H1 (cell line): ENCODE measurements around the gene CEBPE. TPM values are rescaled to one million over a fixed set of nuclear protein-coding genes. Genes with fewer than 3 reads are reported as not detected.

Experiments
- CTCF ChIA-PET: fragments of 300-600 bp; sonication (Branson Sonifier 250); formaldehyde crosslinking; loops from one replicate; lab custom pipeline; 2021; ENCODE audit not compliant: partially characterized antibody; lab: Charles Lee
- POLR2A ChIA-PET: fragments of 300-600 bp; sonication (Branson Sonifier 250); formaldehyde crosslinking; loops from one replicate; lab custom pipeline; 2021; ENCODE audit warnings: inconsistent platforms; ENCODE audit not compliant: partially characterized antibody; lab: Charles Lee
- DNase-seq, 2 experiments: peaks; one replicate each; pipeline versions ENCODE4 v3.0.0 to v3.0.0-alpha.2; 2010 to 2022; ENCODE audit warnings: low spot score in 2 of 2, low read depth in 1 of 2, mixed read lengths in 1 of 2
- FAIRE-seq: peaks from 2 replicates; lab custom pipeline; 2011; peaks lifted over from hg19 to GRCh38; lab: Jason Lieb, UNC
- H2AFZ ChIP-seq: 2 replicates; pipeline ENCODE4 v1.8.1; 2012; ENCODE audit warnings: low read length, inconsistent platforms
- H2AK5ac ChIP-seq: 2 replicates; pipeline ENCODE4 v1.6.1; 2013; ENCODE audit warnings: low read depth, low read length
- H2BK120ac ChIP-seq: replicated peaks from 2 replicates; pipeline ENCODE3; 2013; ENCODE audit warnings: low read depth, low read length, inconsistent platforms
- H2BK12ac ChIP-seq: 2 replicates; pipeline ENCODE4 v1.6.1; 2013; ENCODE audit warnings: low read depth, low read length
- H2BK15ac ChIP-seq: 2 replicates; pipeline ENCODE4 v1.6.1; 2013; ENCODE audit warnings: low read length
- H2BK20ac ChIP-seq: 2 replicates; pipeline ENCODE4 v1.6.1; 2013; ENCODE audit warnings: low read length
- H2BK5ac ChIP-seq: 2 replicates; pipeline ENCODE4 v1.6.1; 2013; ENCODE audit warnings: low read depth, low read length
- H3K14ac ChIP-seq: 2 replicates; pipeline ENCODE4 v1.6.1; 2013; ENCODE audit warnings: inconsistent platforms; ENCODE audit not compliant: insufficient read length
- H3K18ac ChIP-seq: 2 replicates; pipeline ENCODE4 v1.6.1; 2013; ENCODE audit warnings: low read length; ENCODE audit errors: extremely low read depth
- H3K23ac ChIP-seq: 2 replicates; pipeline ENCODE4 v1.6.1; 2013; ENCODE audit warnings: inconsistent platforms; ENCODE audit not compliant: insufficient read length
- H3K23me2 ChIP-seq: 2 replicates; pipeline ENCODE4 v1.6.1; 2013; ENCODE audit warnings: low read depth, low read length
- H3K27ac ChIP-seq: 2 replicates; pipeline ENCODE4 v1.6.1; 2011; ENCODE audit warnings: low read depth, low read length, inconsistent platforms
- H3K27me3 ChIP-seq, 4 experiments: replicated peaks in 1 of 4; 1 replicate in 1 of 4; 2 replicates in 3 of 4; pipeline versions ENCODE4 v1.6.1 to v1.8.1; 2011 to 2013; ENCODE audit warnings: low read length in 3 of 4, mild to moderate bottlenecking in 3 of 4, inconsistent platforms in 2 of 4, mixed read lengths in 2 of 4, moderate library complexity in 1 of 4; ENCODE audit not compliant: control insufficient read depth in 3 of 4, insufficient read depth in 3 of 4; ENCODE audit errors: extremely low read depth in 1 of 4
- H3K36me3 ChIP-seq, 4 experiments: 2 replicates each; pipeline versions ENCODE4 v1.6.1 to v1.8.1; 2011 to 2013; ENCODE audit warnings: mild to moderate bottlenecking in 4 of 4, low read length in 3 of 4, moderate library complexity in 2 of 4, control low read depth in 1 of 4, inconsistent platforms in 1 of 4; ENCODE audit not compliant: insufficient read depth in 4 of 4, control insufficient read depth in 2 of 4
- H3K4ac ChIP-seq: replicated peaks from 2 replicates; pipeline ENCODE3; 2013; ENCODE audit warnings: low read length, low read depth, mixed read lengths, inconsistent platforms; ENCODE audit not compliant: insufficient read length
- H3K4me1 ChIP-seq, 4 experiments: replicated peaks in 1 of 4; 1 replicate in 1 of 4; 2 replicates in 3 of 4; pipeline versions ENCODE4 v1.6.1 to v1.8.1; 2011 to 2013; ENCODE audit warnings: low read length in 3 of 4, inconsistent platforms in 2 of 4, mixed read lengths in 1 of 4; ENCODE audit not compliant: insufficient read depth in 4 of 4, control insufficient read depth in 3 of 4
- H3K4me2 ChIP-seq, 2 experiments: 2 replicates each; pipeline versions ENCODE4 v1.6.1 to v1.8.1; 2011 to 2013; ENCODE audit warnings: low read depth in 2 of 2, low read length in 2 of 2, control low read depth in 1 of 2, inconsistent platforms in 1 of 2, mild to moderate bottlenecking in 1 of 2; ENCODE audit not compliant: insufficient read depth in 1 of 2
- H3K4me3 ChIP-seq, 4 experiments: fragments of 200-600, 300-600 bp in 1 of 4; sonication (generic), shearing (Covaris generic), sonication (Bioruptor Twin) in 1 of 4; 2 replicates each; pipeline versions ENCODE4 v1.5.1 to v1.8.1; 2011 to 2016; ENCODE audit warnings: low read length in 4 of 4, low read depth in 3 of 4, control low read depth in 2 of 4, inconsistent platforms in 2 of 4, mild to moderate bottlenecking in 2 of 4, mixed read lengths in 1 of 4, moderate library complexity in 1 of 4; ENCODE audit not compliant: insufficient read depth in 2 of 4; ENCODE audit errors: extremely low read depth in 1 of 4
- H3K56ac ChIP-seq: replicated peaks from 2 replicates; pipeline ENCODE3; 2013; ENCODE audit warnings: low read depth, mild to moderate bottlenecking, mixed read lengths, low read length, inconsistent platforms; ENCODE audit not compliant: insufficient read length
- H3K79me1 ChIP-seq: 2 replicates; pipeline ENCODE4 v1.6.1; 2013; ENCODE audit warnings: low read depth, low read length, control low read depth
- H3K79me2 ChIP-seq, 2 experiments: 2 replicates each; pipeline versions ENCODE4 v1.6.1 to v1.8.1; 2012 to 2013; ENCODE audit warnings: low read length in 2 of 2, mild to moderate bottlenecking in 2 of 2, inconsistent platforms in 1 of 2; ENCODE audit not compliant: insufficient read depth in 2 of 2, control insufficient read depth in 1 of 2
- H3K9ac ChIP-seq, 4 experiments: replicated peaks in 1 of 4; 1 replicate in 1 of 4; 2 replicates in 3 of 4; pipeline versions ENCODE4 v1.6.1 to v1.8.1; 2011 to 2013; ENCODE audit warnings: low read depth in 3 of 4, low read length in 3 of 4, control low read depth in 2 of 4, mild to moderate bottlenecking in 2 of 4, moderate library complexity in 2 of 4, inconsistent platforms in 1 of 4; ENCODE audit errors: extremely low read depth in 1 of 4
- H3K9me3 ChIP-seq, 2 experiments: 2 replicates each; pipeline versions ENCODE4 v1.6.1 to v1.8.1; 2012 to 2013; ENCODE audit warnings: mild to moderate bottlenecking in 2 of 2, moderate library complexity in 2 of 2, control low read depth in 1 of 2, inconsistent platforms in 1 of 2, low read depth in 1 of 2, low read length in 1 of 2, mixed read lengths in 1 of 2; ENCODE audit not compliant: insufficient read depth in 2 of 2
- H4K20me1 ChIP-seq, 2 experiments: replicated peaks in 1 of 2; 2 replicates each; pipeline versions ENCODE3 to v1.8.1; 2011 to 2013; ENCODE audit warnings: inconsistent platforms in 2 of 2, low read length in 2 of 2, mild to moderate bottlenecking in 1 of 2; ENCODE audit not compliant: insufficient read depth in 2 of 2, control insufficient read depth in 1 of 2
- H4K5ac ChIP-seq: 2 replicates; pipeline ENCODE4 v1.6.1; 2013; ENCODE audit warnings: low read length, low read depth, mixed read lengths, inconsistent platforms; ENCODE audit not compliant: insufficient read length
- H4K8ac ChIP-seq: 2 replicates; pipeline ENCODE4 v1.8.0; 2013; ENCODE audit warnings: mild to moderate bottlenecking, moderate library complexity, low read length, inconsistent platforms; ENCODE audit not compliant: insufficient read depth; ENCODE audit errors: extremely low read depth
- H4K91ac ChIP-seq: replicated peaks from 2 replicates; pipeline ENCODE3; 2013; ENCODE audit warnings: low read length, mixed read lengths, inconsistent platforms; ENCODE audit not compliant: insufficient read length
- BCL11A ChIP-seq, 2 experiments: IDR thresholded peaks; one replicate each; pipeline ENCODE4 v1.6.1; 2011; ENCODE audit warnings: low read depth in 2 of 2, low read length in 2 of 2, mild to moderate bottlenecking in 2 of 2
- CHD1 ChIP-seq: IDR thresholded peaks from 2 replicates; pipeline ENCODE4 v1.6.1; 2012; ENCODE audit warnings: low read depth, low read length, improper control_type of control experiment
- CTCF ChIP-seq, 3 experiments: IDR thresholded peaks; 1 replicate in 2 of 3; 2 replicates in 1 of 3; pipeline versions ENCODE4 v1.5.1 to v1.6.1; 2011; ENCODE audit warnings: low read length in 3 of 3, mild to moderate bottlenecking in 3 of 3, inconsistent platforms in 2 of 3, low read depth in 1 of 3, moderate library complexity in 1 of 3; ENCODE audit not compliant: insufficient read depth in 1 of 3; ENCODE audit errors: control extremely low read depth in 1 of 3
- HDAC6 ChIP-seq: IDR thresholded peaks from one replicate; pipeline ENCODE4 v1.7.1; 2012; ENCODE audit warnings: low read depth, mild to moderate bottlenecking, inconsistent platforms, low read length, moderate library complexity
- JUN ChIP-seq: IDR thresholded peaks from 2 replicates; pipeline ENCODE4 v1.6.1; 2011; ENCODE audit warnings: low read depth, mild to moderate bottlenecking, improper control_type of control experiment, low read length
- SUZ12 ChIP-seq: fragments of 200-600 bp; sonication (generic); IDR thresholded peaks from 2 replicates; pipeline ENCODE4 v1.6.1; 2012; ENCODE audit warnings: mild to moderate bottlenecking, inconsistent platforms, low read length, moderate library complexity, mixed read lengths
- TBP ChIP-seq: IDR thresholded peaks from 2 replicates; pipeline ENCODE4 v1.6.1; 2011; ENCODE audit warnings: low read depth, low read length, improper control_type of control experiment
- ZNF274 ChIP-seq: IDR thresholded peaks from 2 replicates; pipeline ENCODE4 v1.7.0; 2012; ENCODE audit warnings: low read length, borderline replicate concordance; ENCODE audit errors: extremely low read depth
- WGBS, 2 experiments: shearing (Covaris generic) in 1 of 2; methylation state at CpG; one replicate each; pipeline versions ENCODE4 v1.1.6 to v1.1.7; 2013 to 2015; ENCODE audit warnings: low lambda C conversion rate in 2 of 2, mixed read lengths in 2 of 2, inconsistent platforms in 1 of 2, low coverage in 1 of 2, missing lambda C conversion rate in 1 of 2; ENCODE audit not compliant: insufficient replicate concordance in 2 of 2, insufficient coverage in 1 of 2, insufficient read length in 1 of 2; ENCODE audit errors: extremely low coverage in 1 of 2, missing lambda C conversion rate in 1 of 2; 5-methylcytosine and 5-hydroxymethylcytosine counted together
- polyA plus RNA-seq, 7 experiments: library from polyadenylated mRNA; depleted of rRNA in 3 of 7; stranded (reverse) in 5 of 7; unstranded in 2 of 7; fragments of >200 nt in 5 of 7; fragments of 200-250 nt in 2 of 7; gene quantifications; 1 replicate in 5 of 7; 2 replicates in 1 of 7; 4 replicates in 1 of 7; pipeline versions ENCODE4 v1.2.1 to v1.2.3, GENCODE V29; 2011 to 2013; ENCODE audit warnings: missing spikeins in 2 of 7, mixed read lengths in 2 of 7
- total RNA-seq: library from RNA; stranded (reverse); fragmentation: NEBNext Ultra II Directional; extraction: Animal tissue kit (Norgen Biotek cat#: 25700); gene quantifications from 2 replicates; pipeline ENCODE4 v1.2.1, GENCODE V29; 2021
- TF ChIP-seq, protein P1 (sequence below): IDR thresholded peaks from 2 replicates; pipeline ENCODE4 v1.6.1; 2011; ENCODE audit warnings: low read length, improper control_type of control experiment

The CEBPE gene
- total and polyA plus RNA-seq, 2 of the 8 experiments (the other 6 are each of a cell fraction or from before 2014, with no cell fraction given) = 0.05 TPM; not detected in 1

GRCh38 chr14:23105348-23105824 is 13.7 kb downstream of the CEBPE start:
- Histone ChIP-seq H3K18ac (no peak overlapping the region), H3K14ac (no peak overlapping the region), H3K4me3 (no peak overlapping the region), H4K20me1 (no peaks in the 10 kb centered on the region), H3K4ac (no peak overlapping the region), H4K5ac (no peak overlapping the region), H3K36me3 (no peaks in the 10 kb centered on the region), H3K4me1 (peaks cover 6 to 15% (median 9%) of the 10 kb centered on the region in 4 experiments; a peak in 4 of 7 replicates), H2BK5ac (no peak overlapping the region; the same call in 1 of the 2 replicates), H3K27ac (no peak overlapping the region), H4K8ac (no peak overlapping the region), H3K79me1 (no peaks in the 10 kb centered on the region), H2AK5ac (no peak overlapping the region), H2BK15ac (peak overlapping the region; percentile 12; the same call in 1 of the 2 replicates), H3K4me2 (no peak overlapping the region), H3K9ac (no peak overlapping the region), H3K27me3 (no peaks in the 10 kb centered on the region; a peak in 2 of 7 replicates), H3K23ac (no peak overlapping the region), H2BK12ac (peak overlapping the region; percentile 75; the same call in 1 of the 2 replicates), H2BK20ac (no peak overlapping the region), H2AFZ (no peak overlapping the region), H3K9me3 (peaks cover 3 to 4% of the 10 kb centered on the region in 2 experiments; a peak in 2 of 4 replicates), H3K56ac (no peak overlapping the region), H3K23me2 (no peaks in the 10 kb centered on the region), H4K91ac (no peak overlapping the region), H3K79me2 (no peaks in the 10 kb centered on the region), H2BK120ac (no peak overlapping the region)
- 95% methylated on average over 4 of the region's 4 CpGs; no CpG with 5 or more reads in 1 of the 2 experiments for WGBS, 2 experiments
- DNase-seq (peak in 1 of 2 experiments; percentile 36), FAIRE-seq (no peak)
- ChIA-PET POLR2A (interaction anchor here (0.7 to 3.0 kb wide), 3 partner anchors 10 to 34 kb away, joined by 4 to 14 read pairs (median 12); partner anchors contain the start of genes ACIN1 and C14orf119), CTCF (no interaction called here)
- no peak for TF ChIP-seq CTCF (IDR thresholded peaks at IDR 0.05; ENCODE audit: control extremely low read depth in 1 of 3, insufficient read depth in 1 of 3, low read depth in 1 of 3, low read length in 3 of 3)
- TF ChIP-seq, protein P1, sequence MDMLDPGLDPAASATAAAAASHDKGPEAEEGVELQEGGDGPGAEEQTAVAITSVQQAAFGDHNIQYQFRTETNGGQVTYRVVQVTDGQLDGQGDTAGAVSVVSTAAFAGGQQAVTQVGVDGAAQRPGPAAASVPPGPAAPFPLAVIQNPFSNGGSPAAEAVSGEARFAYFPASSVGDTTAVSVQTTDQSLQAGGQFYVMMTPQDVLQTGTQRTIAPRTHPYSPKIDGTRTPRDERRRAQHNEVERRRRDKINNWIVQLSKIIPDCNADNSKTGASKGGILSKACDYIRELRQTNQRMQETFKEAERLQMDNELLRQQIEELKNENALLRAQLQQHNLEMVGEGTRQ = no peak
- no peak for TF ChIP-seq TBP
- TF ChIP-seq JUN = no peak
- TF ChIP-seq SUZ12 = no peak
- no peak for TF ChIP-seq ZNF274
- no peak for TF ChIP-seq CHD1
- no peak for TF ChIP-seq HDAC6
- no peak for TF ChIP-seq BCL11A (IDR thresholded peaks at IDR 0.05; ENCODE audit: low read depth in 2 of 2, low read length in 2 of 2)
